Measurements from ENCODE around the gene RANBP3L. TPM values are rescaled to one million over a fixed set of nuclear protein-coding genes. Genes with fewer than 3 reads are reported as not detected.

Gene RANBP3L
- polyA plus RNA-seq, 1 of the 3 experiments (the other 2 are of a cell fraction), result not detected

GRCh38 chr5:36261186-36261585 is 40.5 kb downstream of the RANBP3L start:
- TF ChIP-seq MAX (IDR thresholded peaks at IDR 0.05; ENCODE audit: low read depth) (no peak), FOXM1 (IDR thresholded peaks at IDR 0.05; ENCODE audit: low read depth) (no peak), FOSL2 (IDR thresholded peaks at IDR 0.05; ENCODE audit: borderline replicate concordance, low read depth) (no peak), EZH2phosphoT487 (IDR thresholded peaks at IDR 0.05; ENCODE audit: borderline replicate concordance, low read depth) (no peak), USF1 (IDR thresholded peaks at IDR 0.05; ENCODE audit: borderline replicate concordance, low read depth) (no peak), CHD2 (IDR thresholded peaks at IDR 0.05; ENCODE audit: low read length, partially characterized antibody) (no peak), YY1 (IDR thresholded peaks at IDR 0.05; ENCODE audit: low read depth) (no peak), PBX3 (IDR thresholded peaks at IDR 0.05) (no peak)
- no peak overlapping the region for H3K4me3 ChIP-seq (ENCODE audit: low read depth in 2 of 2, low read length in 1 of 2)
- CTCF ChIA-PET, result interaction anchor here (1.2 kb wide), 1 partner anchor 9 kb away, joined by 4 read pairs; no protein-coding TSS in a partner anchor
- peaks cover 0 to 2% of the 10 kb centered on the region in 2 experiments; a peak in 1 of 4 replicates for H3K4me1 ChIP-seq (ENCODE audit: control insufficient read depth in 1 of 2, insufficient read depth in 2 of 2, low read depth in 1 of 2, low read length in 1 of 2)
- H3K36me3 ChIP-seq (replicated peaks in 1 of 2; ENCODE audit: control insufficient read depth in 1 of 2, insufficient read depth in 2 of 2, low read length in 1 of 2), result no peaks in the 10 kb centered on the region
- POLR2A ChIA-PET, result no interaction called here
- no peaks in the 10 kb centered on the region for H4K20me1 ChIP-seq (ENCODE audit: insufficient read depth)
- no peaks in the 10 kb centered on the region for H3K79me2 ChIP-seq (ENCODE audit: insufficient read depth)
- H3K27me3 ChIP-seq (ENCODE audit: insufficient read depth), result no peaks in the 10 kb centered on the region
- no peak overlapping the region for H3K4me2 ChIP-seq
- 85% methylated on average over 6 of the region's 6 CpGs for WGBS (ENCODE audit: low lambda C conversion rate)
- DNase-seq, result no peak
- no peak overlapping the region for H3K27ac ChIP-seq (ENCODE audit: low read depth in 2 of 2, low read length in 1 of 2)
- no peaks in the 10 kb centered on the region for H3F3A ChIP-seq (replicated peaks; ENCODE audit: insufficient read depth)
- no peak overlapping the region for H2AFZ ChIP-seq (ENCODE audit: low read depth)
- H3K9me3 ChIP-seq, result no peaks in the 10 kb centered on the region
- H3K9me2 ChIP-seq, result no peaks in the 10 kb centered on the region
- H3K9ac ChIP-seq, result no peak overlapping the region

- Histone ChIP-seq H2AFZ (ENCODE audit: low read depth) (no peak overlapping the region), H3K27ac (ENCODE audit: low read depth in 2 of 2, low read length in 1 of 2) (no peak overlapping the region), H3K9me3 (no peaks in the 10 kb centered on the region), H3K4me2 (no peak overlapping the region), H3K79me2 (ENCODE audit: insufficient read depth) (no peaks in the 10 kb centered on the region), H4K20me1 (ENCODE audit: insufficient read depth) (no peaks in the 10 kb centered on the region), H3K36me3 (replicated peaks in 1 of 2; ENCODE audit: control insufficient read depth in 1 of 2, insufficient read depth in 2 of 2, low read length in 1 of 2) (no peaks in the 10 kb centered on the region), H3K27me3 (ENCODE audit: insufficient read depth) (no peaks in the 10 kb centered on the region), H3K4me3 (ENCODE audit: low read depth in 2 of 2, low read length in 1 of 2) (no peak overlapping the region), H3K4me1 (ENCODE audit: control insufficient read depth in 1 of 2, insufficient read depth in 2 of 2, low read depth in 1 of 2, low read length in 1 of 2) (no peaks in the 10 kb centered on the region), H3K9me2 (no peaks in the 10 kb centered on the region), H3K9ac (no peak overlapping the region), H3F3A (replicated peaks; ENCODE audit: insufficient read depth) (no peaks in the 10 kb centered on the region)
- no peak for DNase-seq
- TF ChIP-seq RAD21 (IDR thresholded peaks at IDR 0.05; ENCODE audit: low read length), result no peak
- TF ChIP-seq IRF3 (IDR thresholded peaks at IDR 0.05; ENCODE audit: low read depth, low read length), result no peak
- no peak for TF ChIP-seq ZBTB33 (IDR thresholded peaks at IDR 0.05; ENCODE audit: borderline replicate concordance, low read depth)
- no peak for TF ChIP-seq RXRA (IDR thresholded peaks at IDR 0.05; ENCODE audit: borderline replicate concordance, low read depth)
- TF ChIP-seq MEF2A (IDR thresholded peaks at IDR 0.05; ENCODE audit: borderline replicate concordance, low read depth), result no peak
- TF ChIP-seq MAX (IDR thresholded peaks at IDR 0.05; ENCODE audit: low read depth), result no peak
- no peak for TF ChIP-seq FOSL2 (IDR thresholded peaks at IDR 0.05; ENCODE audit: borderline replicate concordance, low read depth)
- no peak for TF ChIP-seq ELF1 (IDR thresholded peaks at IDR 0.05)
- TF ChIP-seq GATA2 (CRISPR knock-in tag; IDR thresholded peaks at IDR 0.05), result no peak
- TF ChIP-seq EZH2phosphoT487 (IDR thresholded peaks at IDR 0.05; ENCODE audit: borderline replicate concordance, low read depth), result no peak
- TF ChIP-seq JUND (IDR thresholded peaks at IDR 0.05), result no peak
- TF ChIP-seq TCF12 (IDR thresholded peaks at IDR 0.05), result no peak
- TF ChIP-seq FOXJ3 (CRISPR knock-in tag; IDR thresholded peaks at IDR 0.05), result no peak
- no peak for TF ChIP-seq PBX3 (IDR thresholded peaks at IDR 0.05)
- no peak for TF ChIP-seq MXI1 (IDR thresholded peaks at IDR 0.05; ENCODE audit: low read depth, low read length)
- POLR2A ChIA-PET, result no interaction called here
- WGBS (ENCODE audit: low lambda C conversion rate), result 68% methylated on average over 4 of the region's 4 CpGs
- CTCF ChIA-PET, result interaction anchor here (1.4 to 5.1 kb wide), 2 partner anchors 11 to 12 kb away, joined by 6 to 24 read pairs; partner anchors contain the start of gene NADK2
Observed at GRCh38 chr5:36253575-36253974, 48.1 kb downstream of the RANBP3L start.
